ENCODE results near the gene LMNTD2. TPM values are rescaled to one million over a fixed set of nuclear protein-coding genes. Genes with fewer than 3 reads are reported as not detected.

LMNTD2 gene
- total RNA-seq, 4 donors from 2014 or later = 7.6 to 20.4 (median 11.2) TPM

- TF ChIP-seq POLR2A (IDR thresholded peaks at IDR 0.05) = no peak
- no peak for TF ChIP-seq CTCF (IDR thresholded peaks at IDR 0.05)
- no peak within 1 kb of the TSS for H3K4me3 ChIP-seq (ENCODE audit: low read depth, poor library complexity, severe bottlenecking)
- intact Hi-C loops (cut with DNase I; ENCODE audit: low total_unique reads) = no loop called here
- WGBS, 2 donors = 2 to 9% methylated on average over 39 to 82 of the region's 93 CpGs
- peak; percentile 74 to 95 for DNase-seq (ENCODE audit: low spot score in 2 of 2)
Observed at GRCh38 chr11:536841-537621, 23.5 kb downstream of the LMNTD2 start, which contains the start of gene LRRC56. Gene LRRC56, plus strand, starts transcription at chr11:537527. Its CDS starts 3,158 bp downstream, at chr11:540685.

GRCh38 chr11:535519-536454 is 24.8 kb downstream of the LMNTD2 start, which contains the start of gene HRAS:
Gene HRAS, minus strand, starts transcription at chr11:535576.
- peak; percentile 91 to 99 for DNase-seq (ENCODE audit: low spot score in 2 of 2)
- H3K4me3 ChIP-seq (ENCODE audit: low read depth, poor library complexity, severe bottlenecking) = peak within 1 kb of the TSS; percentile 43
- WGBS, 2 donors = 3 to 4% methylated on average over 27 to 58 of the region's 97 CpGs
- intact Hi-C loops (cut with DNase I; ENCODE audit: low total_unique reads) = no loop called here
- no peak for TF ChIP-seq POLR2A (IDR thresholded peaks at IDR 0.05)

- intact Hi-C loops (cut with DNase I; ENCODE audit: low total_unique reads) = no loop called here
- no peak for DNase-seq (ENCODE audit: low spot score in 2 of 2)
- H3K4me3 ChIP-seq (ENCODE audit: low read depth, poor library complexity, severe bottlenecking) = peak overlapping the region; percentile 43
- no peak for TF ChIP-seq CTCF (IDR thresholded peaks at IDR 0.05)
- TF ChIP-seq POLR2A (IDR thresholded peaks at IDR 0.05) = no peak
- 7% methylated on average over 6 of the region's 56 CpGs; no CpG with 5 or more reads in 1 of the 2 donors for WGBS, 2 donors
Observed at GRCh38 chr11:535210-535518, 25.4 kb downstream of the LMNTD2 start.

- no peak for TF ChIP-seq CTCF (IDR thresholded peaks at IDR 0.05)
- TF ChIP-seq POLR2A (IDR thresholded peaks at IDR 0.05) = no peak
- peak; percentile 82 to 95 for DNase-seq (ENCODE audit: low spot score in 2 of 2)
- intact Hi-C loops (cut with DNase I; ENCODE audit: low total_unique reads) = no loop called here
- 6 to 10% methylated on average over 42 to 47 of the region's 66 CpGs for WGBS, 2 donors
- peak overlapping the region; percentile 43 for H3K4me3 ChIP-seq (ENCODE audit: low read depth, poor library complexity, severe bottlenecking)
Observed at GRCh38 chr11:534396-535209, 25.9 kb downstream of the LMNTD2 start.

- WGBS, 2 donors = 82 to 90% methylated on average over 19 to 37 of the region's 37 CpGs
- no peak overlapping the region for H3K4me3 ChIP-seq (ENCODE audit: low read depth, poor library complexity, severe bottlenecking)
- DNase-seq (ENCODE audit: low spot score in 2 of 2) = peak in 1 of 2 donors; percentile 85
- no peak for TF ChIP-seq CTCF (IDR thresholded peaks at IDR 0.05)
- no peak for TF ChIP-seq POLR2A (IDR thresholded peaks at IDR 0.05)
- intact Hi-C loops (cut with DNase I; ENCODE audit: low total_unique reads) = no loop called here
Observed at GRCh38 chr11:533586-534395, 26.7 kb downstream of the LMNTD2 start.
